ENCODE data around the gene TRAPPC14.
"Not testable (repeated sequence)": the region's sequence is repeated elsewhere in the genome, so short reads cannot be mapped to it uniquely, and the experiment has no call there.

Gene TRAPPC14

DNA sequence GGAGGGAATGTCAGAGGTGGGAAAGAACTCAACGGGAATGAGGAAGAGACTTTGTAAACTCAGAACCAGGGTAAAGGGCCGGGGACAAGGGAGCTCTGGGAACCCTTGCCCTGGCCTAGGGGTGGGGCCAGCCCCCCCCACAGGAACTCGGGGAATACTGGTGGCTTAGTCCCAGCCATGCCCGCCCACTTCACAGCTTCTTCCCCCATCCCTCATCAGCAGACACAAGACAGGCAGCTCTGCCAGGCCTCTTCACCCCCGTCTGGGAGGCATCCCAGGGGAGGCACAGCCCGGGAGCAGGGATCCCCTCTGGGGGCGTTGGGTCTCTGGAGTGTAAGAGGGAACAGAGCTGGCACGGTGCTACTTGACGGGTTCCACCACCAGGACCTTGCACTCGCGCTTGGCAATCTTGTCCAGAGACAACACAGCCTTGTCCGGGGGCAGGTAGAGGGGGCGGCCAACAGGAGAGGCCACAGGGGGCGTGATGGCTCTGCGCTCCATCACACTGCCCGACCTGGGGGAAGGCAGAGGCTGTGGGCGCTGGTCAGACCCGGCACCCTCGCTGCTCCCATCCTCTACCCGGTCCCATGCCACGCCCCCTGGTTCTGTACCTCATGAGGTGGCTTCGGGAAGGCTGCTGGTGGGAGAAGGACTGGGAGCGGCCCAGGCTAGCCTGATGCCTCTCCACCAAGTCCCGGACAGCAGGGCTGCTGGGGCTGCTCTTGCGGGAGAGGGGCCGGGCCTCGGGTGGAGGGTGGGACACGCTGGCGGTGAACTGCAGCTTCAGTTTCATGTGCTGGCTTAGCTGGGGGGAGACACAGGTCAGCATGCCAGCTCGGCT, 3.7 kb downstream of the TRAPPC14 start:
- DNase-seq (ENCODE audit: low read depth in 2 of 2): no peak

DNA sequence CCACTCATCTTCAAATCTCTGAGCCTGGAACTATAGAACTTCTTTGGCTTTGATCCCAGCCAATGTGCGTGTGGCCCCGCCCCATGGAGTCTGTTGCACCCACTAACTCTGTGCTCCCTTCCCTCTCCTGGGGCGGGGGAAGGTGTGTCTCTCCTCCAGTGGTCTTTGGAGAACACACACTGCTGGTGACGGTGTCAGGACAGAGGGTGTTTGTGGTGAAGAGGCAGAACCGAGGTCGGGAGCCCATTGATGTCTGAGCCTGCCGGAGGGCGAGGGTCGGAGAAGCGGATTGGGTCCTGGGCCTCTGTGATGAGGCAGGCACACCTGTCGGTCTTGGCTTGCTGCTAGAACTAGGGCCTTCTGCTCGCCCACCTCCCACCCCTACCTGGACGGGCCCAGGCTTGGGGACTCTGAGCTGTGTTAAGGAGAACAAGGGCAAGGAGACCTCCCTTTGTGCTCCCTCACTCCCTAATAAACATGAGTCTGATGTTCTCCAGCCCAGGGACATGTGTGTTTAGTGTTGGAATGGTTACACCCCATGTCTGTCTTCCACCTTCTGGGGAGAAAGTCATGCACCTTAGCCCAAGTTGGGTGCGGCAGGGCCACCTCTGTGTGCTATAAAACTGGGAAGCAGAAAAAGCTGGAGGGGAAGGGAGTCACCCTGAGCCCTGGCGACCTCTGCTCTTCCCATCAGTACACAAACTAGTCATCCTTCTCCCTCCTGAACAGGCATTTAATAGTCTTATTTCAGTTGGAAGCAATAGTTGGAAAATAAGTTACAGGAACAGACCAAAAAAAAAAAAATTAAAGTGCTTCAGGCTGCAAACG, 4.6 kb downstream of the TRAPPC14 start:
- no peak for DNase-seq (ENCODE audit: low read depth in 2 of 2)

DNA sequence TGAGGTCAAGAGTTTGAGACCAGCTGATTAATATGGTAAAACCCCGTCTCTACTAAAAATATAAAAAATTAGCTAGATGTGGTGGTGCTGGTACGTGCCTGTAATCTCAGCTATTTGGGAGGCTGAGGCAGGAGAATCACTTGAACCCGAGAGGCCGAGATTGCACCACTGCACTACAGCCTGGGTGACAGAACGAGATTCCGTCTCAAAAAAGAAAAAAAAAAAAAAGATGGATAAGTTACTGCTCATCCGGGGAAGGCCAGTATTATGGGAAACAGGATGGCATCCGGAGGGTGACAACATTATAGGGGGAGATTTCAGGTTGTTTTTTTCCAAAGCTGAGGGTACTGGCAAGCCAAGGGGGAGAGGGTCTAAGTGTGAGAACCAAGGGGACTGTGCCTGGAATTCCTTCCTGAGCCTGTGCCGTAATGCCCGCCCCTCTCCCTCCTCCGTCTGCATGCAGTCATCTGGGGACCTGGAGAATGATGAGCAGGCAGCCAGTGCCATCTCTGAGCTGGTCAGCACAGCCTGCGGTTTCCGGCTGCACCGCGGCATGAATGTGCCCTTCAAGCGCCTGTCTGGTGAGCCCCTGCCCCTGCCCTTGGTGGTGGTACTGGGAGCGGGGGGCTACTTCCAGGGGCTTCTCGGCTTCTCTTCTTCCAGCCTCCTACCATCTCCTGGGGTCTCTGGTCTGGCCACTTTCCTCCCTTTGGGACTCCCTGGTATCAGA, 5.4 kb downstream of the TRAPPC14 start:
- no peak for DNase-seq (ENCODE audit: low read depth in 2 of 2)

DNA sequence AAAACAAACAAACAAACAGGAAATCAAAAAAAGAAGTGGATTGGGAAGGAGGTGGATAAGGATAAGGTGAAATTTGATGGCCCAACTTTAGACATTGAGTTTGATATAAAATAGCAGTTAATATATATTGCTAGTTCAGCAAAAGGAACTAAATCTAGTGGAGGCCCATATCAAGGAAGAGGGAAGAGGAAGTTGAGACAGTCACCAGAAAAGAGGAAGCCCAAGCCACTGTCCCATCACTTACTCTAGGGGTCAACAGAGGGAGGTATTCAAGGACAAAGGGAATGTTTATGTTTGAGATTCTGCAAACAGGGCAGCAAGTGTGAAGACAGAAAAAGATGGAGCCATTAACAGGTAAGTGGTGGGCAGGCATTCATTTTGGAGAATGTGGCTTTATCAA, 6.1 kb downstream of the TRAPPC14 start:
- no peak for DNase-seq (ENCODE audit: low read depth in 2 of 2)

DNA sequence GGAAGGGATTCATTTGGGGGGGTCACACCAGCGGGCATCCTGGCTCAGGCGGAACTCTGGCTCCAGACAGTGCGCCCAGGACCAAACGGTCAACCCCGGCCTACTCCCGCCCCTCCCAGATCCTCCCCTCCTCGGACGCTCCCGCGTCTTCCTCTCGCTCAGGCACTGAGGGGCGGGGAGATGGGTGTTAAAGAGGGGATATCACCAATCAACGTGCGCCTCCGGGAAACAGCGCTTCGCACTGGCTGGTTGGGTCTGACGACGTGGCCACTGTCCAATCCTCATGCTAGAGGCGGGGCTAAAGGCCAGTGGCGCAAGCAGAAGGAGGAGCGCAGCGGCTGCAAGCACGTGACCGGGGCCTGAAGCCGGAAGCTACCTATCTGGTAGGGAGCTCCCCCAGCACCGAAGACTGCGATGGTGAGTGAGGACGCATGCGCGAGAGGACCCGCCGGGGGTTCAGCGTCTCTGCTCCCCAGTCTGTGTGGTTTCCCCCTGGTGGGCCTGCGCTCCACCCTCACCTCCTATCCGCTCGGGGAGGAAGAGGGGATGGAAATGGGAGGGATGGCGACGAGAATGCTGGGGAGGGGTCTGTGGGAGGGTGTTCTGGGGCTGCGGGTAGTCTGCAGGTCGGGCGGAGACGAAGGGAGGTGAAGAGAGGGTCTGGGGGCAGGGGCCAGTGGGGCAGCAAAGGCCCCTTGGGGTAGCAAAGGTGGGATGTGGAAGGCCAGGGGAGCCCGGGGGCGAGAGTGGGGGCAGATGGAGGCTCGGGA, 9.8 kb downstream of the TRAPPC14 start, which contains the start of gene LAMTOR4:
Gene LAMTOR4 (plus strand): TSS at position 360 of the 770 bp plus-strand sequence. CDS start 55 bp downstream, at position 415.
- DNase-seq (ENCODE audit: low read depth in 2 of 2): peak; percentile 91 to 92

DNA sequence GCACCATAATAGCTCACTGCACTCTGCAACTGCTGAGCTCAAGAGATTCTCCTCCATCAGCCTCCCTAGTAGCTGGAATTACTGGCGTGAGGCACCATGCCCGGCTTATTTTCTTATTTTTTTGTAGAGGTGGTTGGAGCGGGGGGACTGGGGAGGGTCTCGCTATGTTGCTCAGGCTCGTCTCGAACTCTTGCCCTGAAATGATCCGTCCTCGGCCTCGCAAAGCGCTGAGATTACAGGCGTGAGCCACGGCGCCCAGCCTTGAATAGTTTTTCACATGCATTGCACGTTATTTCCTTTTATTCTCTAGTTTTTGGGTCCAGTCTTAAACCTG, 10.3 kb downstream of the TRAPPC14 start:
- DNase-seq (ENCODE audit: low read depth in 2 of 2): no peak

DNA sequence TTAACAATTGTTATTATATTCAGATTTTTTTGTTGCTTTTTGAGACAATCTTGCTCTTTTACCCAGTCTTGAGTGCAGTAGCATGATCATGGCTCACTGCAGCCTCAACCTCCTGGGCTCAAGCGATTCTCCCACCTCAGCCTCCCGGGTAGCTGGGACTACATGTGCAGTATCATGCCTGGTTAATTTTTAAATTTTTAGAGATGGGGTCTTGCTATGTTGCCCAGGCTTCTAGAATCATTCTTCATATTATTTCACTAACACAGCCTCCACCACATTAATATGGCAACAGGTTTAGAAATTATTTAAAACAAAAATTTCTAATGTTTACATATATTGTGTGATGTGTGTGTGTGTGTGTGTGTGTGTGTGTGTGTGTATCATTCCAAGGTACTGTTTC, 11.2 kb downstream of the TRAPPC14 start:
- DNase-seq (ENCODE audit: low read depth in 2 of 2): no peak

DNA sequence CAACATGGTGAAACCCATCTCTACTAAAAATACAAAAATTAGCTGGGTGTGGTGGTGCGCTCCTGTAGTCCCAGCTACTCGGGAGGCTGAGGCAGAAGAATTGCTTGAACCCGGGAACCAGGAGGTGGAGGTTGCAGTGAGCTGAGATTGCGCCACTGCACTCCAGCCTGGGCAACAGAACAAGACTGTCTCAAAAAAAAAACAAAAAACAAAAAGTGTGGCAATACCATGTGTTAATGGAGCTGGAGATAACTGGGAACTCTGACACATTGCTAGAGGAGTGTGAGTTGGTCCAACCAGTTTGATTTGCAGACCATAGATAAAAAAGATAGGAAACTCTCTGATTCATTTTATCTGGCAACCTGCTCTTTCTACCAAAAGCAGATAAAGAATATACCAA, 12.2 kb downstream of the TRAPPC14 start:
- DNase-seq (ENCODE audit: low read depth in 2 of 2): not testable (repeated sequence)

DNA sequence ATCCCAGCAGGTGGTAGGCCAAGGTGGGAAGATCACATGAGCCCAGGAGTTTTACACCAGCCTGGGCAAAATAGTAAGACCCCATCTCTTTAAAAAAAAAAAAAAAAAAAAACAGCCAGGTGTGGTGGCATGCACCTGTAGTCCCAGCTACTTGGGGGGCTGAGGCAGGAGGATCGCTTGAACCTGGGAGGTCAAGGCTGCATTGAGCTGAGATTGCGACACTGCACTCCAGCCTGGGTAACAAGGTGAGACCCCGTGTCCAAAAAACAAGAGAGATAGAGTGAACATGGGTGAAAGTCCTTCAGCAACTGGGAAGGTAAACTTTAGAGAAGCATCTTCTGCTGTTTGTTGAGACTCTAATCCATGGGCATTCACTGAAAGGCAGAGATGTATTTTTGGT, 16.1 kb downstream of the TRAPPC14 start:
- no peak for DNase-seq (ENCODE audit: low read depth in 2 of 2)

DNA sequence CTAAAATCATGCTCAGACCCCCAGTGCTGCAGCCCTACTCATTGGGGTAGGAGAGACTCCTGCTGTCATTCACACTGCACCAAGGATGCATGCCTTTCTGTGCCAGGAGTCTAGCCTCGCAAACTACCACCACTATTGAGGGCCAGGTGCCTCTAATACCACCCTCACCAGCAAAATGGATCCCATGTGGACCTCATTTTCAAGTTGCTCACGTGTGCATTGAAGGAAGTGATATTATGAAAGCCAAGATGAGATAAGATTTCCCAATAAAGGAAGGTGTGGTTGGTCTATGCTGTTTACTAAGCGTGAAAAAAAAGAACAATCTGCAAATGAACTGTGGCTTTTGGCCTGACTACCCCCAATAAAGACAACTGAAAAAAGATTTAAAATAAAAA, 17.0 kb downstream of the TRAPPC14 start:
- DNase-seq (ENCODE audit: low read depth in 2 of 2): no peak

DNA sequence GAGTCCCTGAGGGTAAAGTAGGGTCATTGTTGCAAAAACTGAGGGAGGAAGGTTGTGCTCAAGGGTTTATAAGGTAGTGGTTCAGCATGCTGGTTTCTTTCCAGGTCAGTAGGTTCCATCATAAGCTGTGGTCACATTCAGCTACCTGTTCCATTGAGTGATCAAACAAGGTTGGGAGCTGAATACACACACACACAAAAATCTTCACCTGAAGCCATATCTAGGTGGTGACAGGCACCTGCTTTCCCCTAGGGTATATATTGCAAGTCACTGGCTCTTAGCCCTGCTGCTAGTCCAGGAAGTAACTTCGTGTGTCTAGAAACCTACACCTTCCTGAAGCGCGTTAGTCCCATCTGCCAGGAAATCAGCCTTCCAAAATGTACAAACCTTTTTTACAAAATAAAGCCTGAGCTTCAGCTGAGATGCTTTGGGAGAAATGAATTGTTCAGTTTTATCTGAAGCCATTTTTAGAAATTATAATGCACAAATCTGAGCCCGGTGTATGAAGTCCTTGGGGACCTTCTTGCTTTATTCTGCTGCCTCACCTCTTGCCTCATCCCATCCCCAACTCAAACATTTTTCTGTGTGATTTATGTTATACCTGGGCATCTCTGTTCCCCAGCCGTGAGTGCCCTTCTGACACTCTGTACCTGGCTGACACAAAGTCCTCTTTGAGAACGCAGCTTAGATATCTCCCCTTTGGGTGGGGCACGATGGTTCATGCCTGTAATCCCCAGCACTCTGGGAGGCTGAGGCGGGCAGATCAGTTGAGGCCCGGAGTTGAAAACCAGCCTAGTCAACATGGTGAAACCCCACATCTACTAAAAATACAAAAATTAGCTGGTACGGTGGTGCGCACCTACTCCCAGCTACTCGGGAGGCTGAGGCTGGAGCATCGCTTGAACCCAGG, 20.4 kb downstream of the TRAPPC14 start:
- no peak for DNase-seq (ENCODE audit: low read depth in 2 of 2)

DNA sequence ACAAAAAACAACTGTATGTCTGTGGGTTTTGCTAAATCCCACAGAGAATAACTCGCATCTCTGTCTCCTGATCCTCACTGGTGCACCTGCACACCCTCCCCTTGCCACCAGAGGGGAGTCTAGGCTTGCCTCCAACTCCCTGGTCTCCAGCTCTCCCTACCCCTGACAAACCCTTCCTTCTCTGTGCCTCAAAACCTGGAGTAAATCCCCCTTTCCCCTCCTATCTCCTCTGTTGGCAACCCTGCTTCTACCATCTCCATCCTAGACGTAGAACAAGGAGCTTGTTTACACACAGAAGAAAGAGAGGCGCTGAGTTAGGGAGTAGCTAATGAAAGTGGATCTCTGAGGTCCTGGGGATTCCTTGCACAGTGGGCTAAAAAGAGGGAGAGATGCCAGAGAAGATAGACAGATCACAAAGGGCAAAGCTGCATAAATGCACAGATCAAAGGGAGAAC, 25.8 kb downstream of the TRAPPC14 start:
- DNase-seq (ENCODE audit: low read depth in 2 of 2): peak in 1 of 2 donors; percentile 24

DNA sequence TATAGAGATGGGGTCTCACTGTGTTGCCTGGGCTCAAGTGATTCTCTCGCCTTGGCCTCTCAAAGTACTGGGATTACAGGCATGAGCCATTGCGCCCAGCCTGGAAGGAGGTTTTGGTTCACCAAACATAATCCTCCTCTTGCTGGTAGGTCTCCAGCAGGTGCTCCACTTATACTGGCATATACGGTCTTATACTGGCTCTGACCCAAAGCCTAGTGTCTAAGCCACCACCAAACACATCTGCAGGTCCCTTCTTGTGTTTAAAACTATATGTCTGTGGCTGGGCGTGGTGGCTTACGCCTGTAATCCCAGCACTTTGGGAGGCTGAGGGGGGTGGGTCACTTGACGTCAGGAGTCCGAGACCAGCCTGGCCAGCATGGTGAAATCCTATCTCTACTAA, 26.4 kb downstream of the TRAPPC14 start:
- no peak for DNase-seq (ENCODE audit: low read depth in 2 of 2)

DNA sequence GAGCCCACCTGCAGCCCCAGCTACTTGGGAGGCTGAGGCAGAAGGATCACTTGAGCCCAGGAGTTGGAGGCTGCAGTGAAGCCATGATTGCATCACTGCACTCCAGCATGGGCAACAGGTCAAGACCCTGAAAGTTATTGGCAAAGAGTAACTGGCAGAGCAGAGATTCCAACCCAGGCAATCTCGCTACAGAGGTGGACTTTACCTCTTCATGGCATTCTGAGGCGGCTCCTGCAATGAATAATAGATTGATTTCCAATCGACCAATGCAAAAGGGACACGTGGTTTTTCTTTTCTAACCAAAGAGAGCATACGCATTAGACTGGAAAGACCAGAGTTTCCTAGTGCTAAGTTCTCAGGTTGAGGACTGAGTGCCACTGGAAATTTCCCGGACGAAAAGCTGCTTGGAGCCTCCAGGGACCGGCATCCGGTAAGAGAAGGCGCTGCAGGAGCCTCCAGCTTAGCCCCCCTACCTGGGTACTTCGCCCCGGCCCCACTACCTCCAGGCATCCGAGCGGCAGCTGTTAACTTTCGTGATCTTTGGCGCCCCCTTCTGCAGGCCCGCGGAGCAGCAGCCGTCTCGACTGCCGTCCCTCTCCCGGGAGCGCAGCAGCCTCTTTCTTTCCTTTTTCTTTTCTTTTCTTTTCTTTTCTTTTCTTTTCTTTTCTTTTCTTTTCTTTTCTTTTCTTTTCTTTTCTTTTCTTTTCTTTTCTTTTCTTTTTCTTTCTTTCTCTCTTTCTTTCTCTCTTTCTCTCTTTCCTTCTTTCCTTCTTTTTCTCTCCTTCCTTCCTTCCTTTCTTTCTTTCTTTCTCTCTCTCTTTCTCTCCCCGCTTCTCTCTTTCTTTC, 27.7 kb downstream of the TRAPPC14 start:
- DNase-seq (ENCODE audit: low read depth in 2 of 2): peak; percentile 77

DNA sequence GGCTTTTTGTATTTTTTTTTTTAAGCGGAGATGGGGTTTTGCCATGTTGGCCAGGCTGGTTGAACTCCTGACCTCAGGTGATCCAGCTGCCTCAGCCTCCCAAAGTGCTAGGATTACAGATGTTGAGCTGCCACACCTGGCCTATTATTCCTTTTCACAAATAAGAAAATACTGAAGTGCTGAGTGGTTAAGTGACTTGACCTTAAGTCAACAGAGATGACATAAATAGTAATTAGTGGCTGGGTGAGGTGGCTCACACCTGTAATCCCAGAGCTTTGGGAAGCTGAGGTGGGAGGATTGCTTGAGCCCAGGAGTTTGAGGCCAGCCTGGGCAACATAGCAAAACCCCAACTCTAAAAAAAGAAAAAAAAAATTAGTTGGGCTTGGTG, 28.3 kb downstream of the TRAPPC14 start:
- not testable (repeated sequence) for DNase-seq (ENCODE audit: low read depth in 2 of 2)

DNA sequence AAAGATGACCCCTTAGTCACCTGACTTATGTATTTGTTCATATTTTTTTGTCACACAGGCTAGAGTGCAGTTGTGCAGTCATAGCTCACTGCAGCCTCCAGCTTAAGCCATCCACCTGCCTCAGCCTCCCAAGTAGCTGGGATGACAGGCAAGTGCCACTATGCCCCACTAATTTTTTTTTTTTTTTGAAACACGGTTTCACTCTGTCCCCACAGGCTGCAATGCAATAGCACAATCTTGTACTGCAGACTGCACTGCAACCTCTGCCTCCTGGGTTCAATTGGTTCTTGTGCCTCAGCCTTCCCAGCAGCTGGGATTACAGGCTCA, 29.9 kb downstream of the TRAPPC14 start:
- no peak for DNase-seq (ENCODE audit: low read depth in 2 of 2)

DNA sequence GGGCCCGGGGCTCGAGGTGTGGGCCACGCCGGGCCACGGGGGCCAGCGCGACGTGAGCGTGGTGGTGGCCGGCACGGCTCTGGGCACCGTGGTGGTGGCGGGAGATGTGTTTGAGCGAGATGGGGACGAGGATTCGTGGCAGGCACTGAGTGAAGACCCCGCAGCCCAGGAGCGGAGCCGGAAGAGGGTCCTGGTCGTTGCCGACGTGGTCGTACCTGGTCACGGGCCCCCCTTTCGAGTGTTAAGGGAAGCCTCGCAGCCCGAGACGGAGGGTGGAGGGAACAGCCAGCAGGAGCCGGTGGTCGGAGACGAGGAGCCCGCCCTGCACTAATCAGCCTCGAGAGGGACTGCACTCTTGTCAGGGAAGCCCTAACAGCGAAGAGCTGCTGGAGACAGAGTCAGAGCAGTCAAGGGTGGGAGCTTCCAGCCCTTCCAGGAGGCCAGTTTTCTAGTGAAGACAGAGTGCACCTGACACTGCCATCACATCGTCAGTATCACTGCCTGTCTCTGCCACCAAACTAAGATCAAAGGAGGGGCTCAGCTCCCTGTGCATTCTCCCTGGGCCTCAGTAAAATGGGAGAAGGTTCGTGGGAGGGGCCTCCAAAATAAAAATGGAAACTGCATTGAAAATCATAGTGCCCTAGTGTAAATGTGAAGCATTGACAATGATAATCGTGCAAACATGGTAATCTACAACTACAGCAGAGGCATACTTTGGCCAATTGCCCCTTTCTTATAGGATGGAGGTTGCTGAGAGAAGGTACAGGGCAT, 30.5 kb downstream of the TRAPPC14 start:
- no peak for DNase-seq (ENCODE audit: low read depth in 2 of 2)

DNA sequence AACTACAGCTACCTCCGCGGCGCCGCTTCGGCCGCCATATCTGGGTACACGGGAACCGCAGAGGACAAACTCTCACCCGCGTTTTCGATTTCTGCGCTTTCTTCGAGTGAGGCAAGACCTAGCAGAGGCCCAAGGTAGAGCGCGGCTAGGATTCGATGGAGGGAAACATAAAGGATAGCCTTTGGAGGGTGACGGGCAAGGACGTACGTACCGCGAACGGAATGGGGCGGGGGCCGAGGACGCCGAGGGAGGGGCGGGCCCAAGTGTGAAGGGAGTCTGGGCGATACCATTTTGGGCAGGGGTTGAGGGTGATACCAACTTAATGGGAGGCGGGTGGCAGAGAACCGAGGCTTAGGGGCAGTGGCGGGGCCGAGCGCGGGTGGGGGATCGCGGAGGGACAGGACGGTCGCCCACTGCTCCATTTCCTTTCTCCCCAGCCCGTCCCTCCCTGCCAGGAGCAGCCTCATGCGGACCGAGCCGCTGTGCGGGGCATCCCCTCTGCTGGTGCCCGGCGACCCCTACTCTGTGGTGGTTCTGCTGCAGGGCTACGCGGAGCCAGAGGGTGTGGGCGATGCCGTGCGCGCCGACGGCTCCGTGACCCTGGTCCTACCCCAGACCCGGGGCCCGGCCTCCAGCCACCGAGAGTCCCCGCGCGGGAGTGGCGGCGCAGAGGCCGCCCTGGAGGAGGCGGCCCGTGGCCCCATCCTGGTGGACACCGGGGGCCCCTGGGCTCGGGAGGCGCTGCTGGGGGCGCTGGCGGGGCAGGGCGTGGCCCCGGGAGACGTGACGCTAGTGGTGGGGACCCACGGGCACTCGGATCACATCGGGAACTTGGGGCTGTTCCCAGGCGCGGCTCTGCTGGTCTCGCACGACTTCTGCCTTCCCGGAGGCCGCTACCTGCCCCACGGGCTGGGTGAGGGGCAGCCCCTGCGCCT, 31.3 kb downstream of the TRAPPC14 start, which contains the start of gene MBLAC1:
Gene MBLAC1 (plus strand): TSS at position 37 of the 935 bp plus-strand sequence. CDS start 429 bp downstream, at position 466.
- DNase-seq (ENCODE audit: low read depth in 2 of 2): peak; percentile 70 to 83
